Measurements from ENCODE around the gene EFCAB5. TPM values are rescaled to one million over a fixed set of nuclear protein-coding genes. Genes with fewer than 3 reads are reported as not detected.
A peak's percentile ranks its signal among the peaks of the same experiment; 100 is the strongest.

EFCAB5 gene
- polyA plus RNA-seq, 1 donor from 2014 or later: 1.0 TPM

DNA sequence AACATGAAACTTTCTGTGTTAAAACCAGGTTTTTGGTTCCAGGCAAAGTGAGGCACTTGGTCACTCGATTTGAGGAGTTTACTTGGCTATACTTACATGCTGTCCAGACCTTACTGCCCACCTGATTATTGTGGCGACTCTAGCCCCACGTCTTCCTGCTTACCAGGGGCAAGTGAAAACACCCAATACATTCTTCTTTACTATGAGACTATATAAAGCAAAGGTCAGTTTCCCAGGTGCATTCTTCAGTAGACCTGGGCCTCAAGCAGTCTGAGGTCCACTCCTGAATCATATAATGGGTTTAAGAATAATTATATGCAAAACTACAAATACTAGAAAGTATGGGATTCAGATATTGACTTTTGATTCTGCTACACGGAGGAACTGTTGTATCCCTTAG, 86.2 kb downstream of the EFCAB5 start:
- H3K27me3 ChIP-seq (ENCODE audit: insufficient read depth, low read depth, low read length): no peaks in the 10 kb centered on the region
- H3K9me2 ChIP-seq (ENCODE audit: insufficient read depth, low read length): no peaks in the 10 kb centered on the region
- no peaks in the 10 kb centered on the region for H3F3A ChIP-seq (ENCODE audit: insufficient read depth, low read length, poor library complexity, severe bottlenecking)
- H3K27ac ChIP-seq (ENCODE audit: low read length): no peak overlapping the region
- no peak for TF ChIP-seq MXI1 (conservative IDR thresholded peaks at IDR 0.05; ENCODE audit: poor library complexity, severe bottlenecking)
- TF ChIP-seq, protein P1, sequence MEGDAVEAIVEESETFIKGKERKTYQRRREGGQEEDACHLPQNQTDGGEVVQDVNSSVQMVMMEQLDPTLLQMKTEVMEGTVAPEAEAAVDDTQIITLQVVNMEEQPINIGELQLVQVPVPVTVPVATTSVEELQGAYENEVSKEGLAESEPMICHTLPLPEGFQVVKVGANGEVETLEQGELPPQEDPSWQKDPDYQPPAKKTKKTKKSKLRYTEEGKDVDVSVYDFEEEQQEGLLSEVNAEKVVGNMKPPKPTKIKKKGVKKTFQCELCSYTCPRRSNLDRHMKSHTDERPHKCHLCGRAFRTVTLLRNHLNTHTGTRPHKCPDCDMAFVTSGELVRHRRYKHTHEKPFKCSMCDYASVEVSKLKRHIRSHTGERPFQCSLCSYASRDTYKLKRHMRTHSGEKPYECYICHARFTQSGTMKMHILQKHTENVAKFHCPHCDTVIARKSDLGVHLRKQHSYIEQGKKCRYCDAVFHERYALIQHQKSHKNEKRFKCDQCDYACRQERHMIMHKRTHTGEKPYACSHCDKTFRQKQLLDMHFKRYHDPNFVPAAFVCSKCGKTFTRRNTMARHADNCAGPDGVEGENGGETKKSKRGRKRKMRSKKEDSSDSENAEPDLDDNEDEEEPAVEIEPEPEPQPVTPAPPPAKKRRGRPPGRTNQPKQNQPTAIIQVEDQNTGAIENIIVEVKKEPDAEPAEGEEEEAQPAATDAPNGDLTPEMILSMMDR (IDR thresholded peaks at IDR 0.05; ENCODE audit: poor library complexity, severe bottlenecking): no peak
- no peak for TF ChIP-seq SMC3 (conservative IDR thresholded peaks at IDR 0.05; ENCODE audit: poor library complexity)
- TF ChIP-seq, protein P2, sequence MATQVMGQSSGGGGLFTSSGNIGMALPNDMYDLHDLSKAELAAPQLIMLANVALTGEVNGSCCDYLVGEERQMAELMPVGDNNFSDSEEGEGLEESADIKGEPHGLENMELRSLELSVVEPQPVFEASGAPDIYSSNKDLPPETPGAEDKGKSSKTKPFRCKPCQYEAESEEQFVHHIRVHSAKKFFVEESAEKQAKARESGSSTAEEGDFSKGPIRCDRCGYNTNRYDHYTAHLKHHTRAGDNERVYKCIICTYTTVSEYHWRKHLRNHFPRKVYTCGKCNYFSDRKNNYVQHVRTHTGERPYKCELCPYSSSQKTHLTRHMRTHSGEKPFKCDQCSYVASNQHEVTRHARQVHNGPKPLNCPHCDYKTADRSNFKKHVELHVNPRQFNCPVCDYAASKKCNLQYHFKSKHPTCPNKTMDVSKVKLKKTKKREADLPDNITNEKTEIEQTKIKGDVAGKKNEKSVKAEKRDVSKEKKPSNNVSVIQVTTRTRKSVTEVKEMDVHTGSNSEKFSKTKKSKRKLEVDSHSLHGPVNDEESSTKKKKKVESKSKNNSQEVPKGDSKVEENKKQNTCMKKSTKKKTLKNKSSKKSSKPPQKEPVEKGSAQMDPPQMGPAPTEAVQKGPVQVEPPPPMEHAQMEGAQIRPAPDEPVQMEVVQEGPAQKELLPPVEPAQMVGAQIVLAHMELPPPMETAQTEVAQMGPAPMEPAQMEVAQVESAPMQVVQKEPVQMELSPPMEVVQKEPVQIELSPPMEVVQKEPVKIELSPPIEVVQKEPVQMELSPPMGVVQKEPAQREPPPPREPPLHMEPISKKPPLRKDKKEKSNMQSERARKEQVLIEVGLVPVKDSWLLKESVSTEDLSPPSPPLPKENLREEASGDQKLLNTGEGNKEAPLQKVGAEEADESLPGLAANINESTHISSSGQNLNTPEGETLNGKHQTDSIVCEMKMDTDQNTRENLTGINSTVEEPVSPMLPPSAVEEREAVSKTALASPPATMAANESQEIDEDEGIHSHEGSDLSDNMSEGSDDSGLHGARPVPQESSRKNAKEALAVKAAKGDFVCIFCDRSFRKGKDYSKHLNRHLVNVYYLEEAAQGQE (IDR thresholded peaks at IDR 0.05; ENCODE audit: borderline replicate concordance): no peak
- TF ChIP-seq RAD21 (conservative IDR thresholded peaks at IDR 0.05): no peak
- no peak for TF ChIP-seq TAF1 (IDR thresholded peaks at IDR 0.05; ENCODE audit: low read depth)
- no peak for TF ChIP-seq EP300 (conservative IDR thresholded peaks at IDR 0.05; ENCODE audit: poor library complexity, severe bottlenecking)
- no peak for TF ChIP-seq EZH2 (IDR thresholded peaks at IDR 0.05; ENCODE audit: borderline replicate concordance, insufficient read depth, low read length, poor library complexity, severe bottlenecking)
- TF ChIP-seq POLR2AphosphoS5 (IDR thresholded peaks at IDR 0.05): no peak
- H3K36me3 ChIP-seq (ENCODE audit: insufficient read depth, low read length): no peaks in the 10 kb centered on the region
- no peaks in the 10 kb centered on the region for H3K9me3 ChIP-seq (ENCODE audit: low read length)
- H3K4me3 ChIP-seq (ENCODE audit: low read length): no peak overlapping the region
- H3K79me2 ChIP-seq (replicated peaks; ENCODE audit: insufficient read depth, low read length): no peaks in the 10 kb centered on the region
- no peaks in the 10 kb centered on the region for H4K20me1 ChIP-seq (ENCODE audit: insufficient read depth)
- H2AFZ ChIP-seq (ENCODE audit: low read depth, low read length): no peak overlapping the region
- no peak overlapping the region for H3K9ac ChIP-seq (ENCODE audit: low read length)
- no peak overlapping the region for H3K4me2 ChIP-seq (ENCODE audit: low read length)

DNA sequence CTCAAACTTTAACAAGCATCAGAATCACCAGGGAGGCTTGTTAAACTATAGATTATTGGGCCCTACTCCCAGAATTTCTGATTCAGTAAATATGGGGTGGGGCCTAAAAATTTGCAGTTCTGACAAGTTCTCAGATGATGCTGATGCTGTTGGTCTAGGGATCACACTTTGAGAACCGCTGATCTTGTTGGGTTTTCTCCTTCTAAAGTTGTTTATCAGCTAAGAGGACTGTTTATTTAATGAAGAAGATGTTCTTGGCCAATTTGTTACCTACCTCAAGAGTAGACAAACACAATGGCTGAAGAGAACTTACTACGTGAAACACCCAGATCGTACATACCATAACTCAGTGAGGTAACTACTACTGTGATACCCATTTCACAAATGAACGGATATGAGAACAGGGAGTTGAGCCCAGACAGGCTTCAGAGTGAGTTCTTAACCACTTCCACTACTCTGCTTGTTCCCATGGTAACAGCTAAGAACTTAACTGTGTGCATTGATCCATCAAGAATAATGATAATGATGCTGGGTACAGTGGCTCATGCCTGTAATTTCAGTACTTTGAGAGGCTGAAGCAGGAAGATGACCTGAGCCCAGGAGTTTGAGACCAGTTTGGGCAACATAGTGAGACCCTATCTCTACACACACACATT, 89.9 kb downstream of the EFCAB5 start:
- H3F3A ChIP-seq (ENCODE audit: insufficient read depth, low read length, poor library complexity, severe bottlenecking): no peaks in the 10 kb centered on the region
- no peak overlapping the region for H2AFZ ChIP-seq (ENCODE audit: low read depth, low read length)
- no peaks in the 10 kb centered on the region for H3K9me3 ChIP-seq (ENCODE audit: low read length)
- no peaks in the 10 kb centered on the region for H3K9me2 ChIP-seq (ENCODE audit: insufficient read depth, low read length)
- no peaks in the 10 kb centered on the region for H3K79me2 ChIP-seq (replicated peaks; ENCODE audit: insufficient read depth, low read length)
- H3K27me3 ChIP-seq (ENCODE audit: insufficient read depth, low read depth, low read length): no peaks in the 10 kb centered on the region
- H4K20me1 ChIP-seq (ENCODE audit: insufficient read depth): no peaks in the 10 kb centered on the region
- no peak overlapping the region for H3K27ac ChIP-seq (ENCODE audit: low read length)
- peak; percentile 38 for TF ChIP-seq POLR2AphosphoS5 (IDR thresholded peaks at IDR 0.05)
- no peak for TF ChIP-seq MXI1 (conservative IDR thresholded peaks at IDR 0.05; ENCODE audit: poor library complexity, severe bottlenecking)
- TF ChIP-seq, protein P2 (IDR thresholded peaks at IDR 0.05; ENCODE audit: borderline replicate concordance): no peak
- no peak for TF ChIP-seq EZH2 (IDR thresholded peaks at IDR 0.05; ENCODE audit: borderline replicate concordance, insufficient read depth, low read length, poor library complexity, severe bottlenecking)
- TF ChIP-seq TAF1 (IDR thresholded peaks at IDR 0.05; ENCODE audit: low read depth): no peak
- TF ChIP-seq EP300 (conservative IDR thresholded peaks at IDR 0.05; ENCODE audit: poor library complexity, severe bottlenecking): peak; percentile 30
- TF ChIP-seq, protein P1 (IDR thresholded peaks at IDR 0.05; ENCODE audit: poor library complexity, severe bottlenecking): no peak
- no peak for TF ChIP-seq RAD21 (conservative IDR thresholded peaks at IDR 0.05)
- TF ChIP-seq SMC3 (conservative IDR thresholded peaks at IDR 0.05; ENCODE audit: poor library complexity): no peak
- H3K4me3 ChIP-seq (ENCODE audit: low read length): no peak overlapping the region
- H3K36me3 ChIP-seq (ENCODE audit: insufficient read depth, low read length): no peaks in the 10 kb centered on the region
- no peak overlapping the region for H3K9ac ChIP-seq (ENCODE audit: low read length)
- H3K4me2 ChIP-seq (ENCODE audit: low read length): no peak overlapping the region

All from neural cell (in vitro differentiated cells).